WERI-Rb-1 (cell line): ENCODE data around the gene DHX32.
A peak's percentile ranks its signal among the peaks of the same experiment; 100 is the strongest.

Source experiments
- DNase-seq: peaks from one replicate; pipeline ENCODE4 v3.0.0-alpha.2; 2020
- H3K27ac ChIP-seq: fragments of 250-450 bp; sonication (Bioruptor Pico); 2 replicates; pipeline ENCODE4 v1.5.1; 2020; ENCODE audit warnings: mild to moderate bottlenecking, moderate library complexity
- H3K27me3 ChIP-seq: fragments of 250-450 bp; sonication (Bioruptor Pico); 2 replicates; pipeline ENCODE4 v1.5.1; 2021; ENCODE audit warnings: mild to moderate bottlenecking, low read depth, moderate library complexity; ENCODE audit not compliant: insufficient read depth, severe bottlenecking
- H3K36me3 ChIP-seq: fragments of 250-450 bp; sonication (Bioruptor Pico); 2 replicates; pipeline ENCODE4 v1.5.1; 2020; ENCODE audit warnings: mild to moderate bottlenecking, moderate library complexity
- H3K4me3 ChIP-seq: 2 replicates; pipeline ENCODE4 v1.5.1; 2011; ENCODE audit warnings: low read depth, mild to moderate bottlenecking, control low read depth, low read length
- H3K9me3 ChIP-seq: fragments of 250-450 bp; sonication (Bioruptor Pico); 2 replicates; pipeline ENCODE4 v1.5.1; 2021; ENCODE audit warnings: mild to moderate bottlenecking, moderate library complexity; ENCODE audit not compliant: severe bottlenecking
- TF ChIP-seq, protein P1 (sequence below): IDR thresholded peaks from 2 replicates; pipeline ENCODE4 v1.5.1; 2011; ENCODE audit warnings: low read depth, mild to moderate bottlenecking, control low read depth, inconsistent platforms, low read length

Gene DHX32

DNA sequence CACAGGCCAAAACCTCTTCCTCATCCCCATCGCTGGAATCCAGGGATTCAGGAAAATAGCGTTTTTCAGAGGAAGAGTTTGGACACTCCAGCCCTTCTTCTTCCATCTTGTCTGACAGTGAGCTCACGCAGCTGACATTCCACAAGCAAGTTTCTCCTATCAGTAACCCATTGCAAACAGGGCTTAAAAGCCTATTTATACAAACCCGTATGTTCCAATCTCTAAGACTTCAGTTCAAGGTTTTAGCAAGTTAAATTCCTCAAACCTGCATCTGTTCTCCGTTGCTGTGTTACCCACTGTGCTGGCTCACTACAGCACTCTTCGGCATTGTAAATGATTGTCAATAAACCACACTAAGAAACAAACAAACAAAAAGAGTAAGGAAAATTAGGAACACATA, 373 bp downstream of the DHX32 start:
- Histone ChIP-seq H3K4me3 (no peak overlapping the region), H3K9me3 (no peaks in the 10 kb centered on the region), H3K27ac (peak overlapping the region; percentile 27), H3K36me3 (peaks cover 12% of the 10 kb centered on the region; the same call in 1 of the 2 replicates), H3K27me3 (no peaks in the 10 kb centered on the region)
- DNase-seq = no peak
- TF ChIP-seq, protein P1, sequence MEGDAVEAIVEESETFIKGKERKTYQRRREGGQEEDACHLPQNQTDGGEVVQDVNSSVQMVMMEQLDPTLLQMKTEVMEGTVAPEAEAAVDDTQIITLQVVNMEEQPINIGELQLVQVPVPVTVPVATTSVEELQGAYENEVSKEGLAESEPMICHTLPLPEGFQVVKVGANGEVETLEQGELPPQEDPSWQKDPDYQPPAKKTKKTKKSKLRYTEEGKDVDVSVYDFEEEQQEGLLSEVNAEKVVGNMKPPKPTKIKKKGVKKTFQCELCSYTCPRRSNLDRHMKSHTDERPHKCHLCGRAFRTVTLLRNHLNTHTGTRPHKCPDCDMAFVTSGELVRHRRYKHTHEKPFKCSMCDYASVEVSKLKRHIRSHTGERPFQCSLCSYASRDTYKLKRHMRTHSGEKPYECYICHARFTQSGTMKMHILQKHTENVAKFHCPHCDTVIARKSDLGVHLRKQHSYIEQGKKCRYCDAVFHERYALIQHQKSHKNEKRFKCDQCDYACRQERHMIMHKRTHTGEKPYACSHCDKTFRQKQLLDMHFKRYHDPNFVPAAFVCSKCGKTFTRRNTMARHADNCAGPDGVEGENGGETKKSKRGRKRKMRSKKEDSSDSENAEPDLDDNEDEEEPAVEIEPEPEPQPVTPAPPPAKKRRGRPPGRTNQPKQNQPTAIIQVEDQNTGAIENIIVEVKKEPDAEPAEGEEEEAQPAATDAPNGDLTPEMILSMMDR = no peak

DNA sequence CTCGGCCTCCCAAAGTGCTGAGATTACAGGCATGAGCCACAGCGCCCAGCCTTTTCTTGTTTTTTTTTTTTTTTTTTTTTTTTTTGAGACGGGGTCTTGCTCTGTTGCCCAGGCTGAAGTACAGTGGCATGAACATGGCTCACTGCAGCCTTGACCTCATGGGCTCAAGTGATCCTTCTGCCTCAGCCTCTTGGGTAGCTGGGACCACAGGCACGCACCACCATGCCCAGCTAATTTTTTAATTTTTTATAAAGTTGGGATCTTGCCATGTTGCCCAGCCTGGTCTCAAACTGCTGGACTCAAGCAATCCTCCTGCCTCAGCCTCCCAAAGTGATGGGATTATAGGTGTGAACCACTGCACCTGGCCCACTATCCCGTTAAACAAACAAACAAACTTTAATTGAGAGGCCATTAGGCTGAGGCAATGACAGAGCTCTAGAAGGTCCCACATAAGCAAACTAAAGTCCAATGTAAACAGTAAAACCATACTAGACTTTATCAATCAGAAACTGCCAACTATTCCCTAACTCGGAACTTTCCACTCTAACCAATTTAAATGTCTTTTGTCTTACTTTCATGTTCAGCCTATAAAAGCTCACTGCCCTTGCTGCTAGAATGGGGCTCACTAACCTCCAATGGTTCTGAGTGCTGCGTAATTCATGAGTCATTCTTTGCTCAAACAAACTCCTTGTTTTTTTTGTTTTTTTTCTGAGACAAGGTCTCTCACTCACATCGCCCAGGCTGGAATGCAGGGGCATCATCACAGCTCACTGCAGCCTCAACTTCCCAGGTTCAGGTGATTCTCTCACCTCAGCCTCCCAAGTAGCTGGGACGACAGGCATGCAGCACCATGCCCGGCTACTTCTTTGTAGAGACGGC, 1.9 kb downstream of the DHX32 start:
- H3K27ac ChIP-seq = no peak overlapping the region
- DNase-seq = no peak

DNA sequence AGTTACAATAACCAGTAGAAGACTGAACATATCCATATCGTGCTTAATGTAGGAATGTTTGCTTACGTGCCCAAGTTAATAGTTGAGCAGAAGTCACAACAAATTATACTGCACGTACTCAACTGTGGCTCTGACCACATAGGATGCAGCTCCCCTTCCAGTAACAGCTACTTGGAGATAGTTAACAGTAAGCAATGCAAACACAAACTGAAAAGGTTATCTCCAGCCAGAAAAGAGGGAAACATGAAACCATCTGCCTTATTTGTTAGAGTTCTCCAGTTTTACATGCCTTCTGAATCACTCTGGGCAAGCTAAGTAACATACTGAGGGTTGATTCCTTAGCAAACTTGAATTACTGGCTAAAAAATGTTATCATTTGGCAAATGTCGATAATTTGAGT, 9.8 kb downstream of the DHX32 start:
- H3K4me3 ChIP-seq = no peak overlapping the region
- TF ChIP-seq, protein P1 = no peak
- H3K36me3 ChIP-seq = peaks cover 6% of the 10 kb centered on the region; the same call in 1 of the 2 replicates
- no peaks in the 10 kb centered on the region for H3K27me3 ChIP-seq
- DNase-seq = no peak
- no peak overlapping the region for H3K27ac ChIP-seq
- no peaks in the 10 kb centered on the region for H3K9me3 ChIP-seq

More for the DNA sequence above, 1.9 kb downstream of the DHX32 start:
- Histone ChIP-seq H3K36me3 (peaks cover 13% of the 10 kb centered on the region; the same call in 1 of the 2 replicates), H3K4me3 (no peak overlapping the region), H3K9me3 (no peaks in the 10 kb centered on the region), H3K27me3 (no peaks in the 10 kb centered on the region)
- TF ChIP-seq, protein P1 = no peak

DNA sequence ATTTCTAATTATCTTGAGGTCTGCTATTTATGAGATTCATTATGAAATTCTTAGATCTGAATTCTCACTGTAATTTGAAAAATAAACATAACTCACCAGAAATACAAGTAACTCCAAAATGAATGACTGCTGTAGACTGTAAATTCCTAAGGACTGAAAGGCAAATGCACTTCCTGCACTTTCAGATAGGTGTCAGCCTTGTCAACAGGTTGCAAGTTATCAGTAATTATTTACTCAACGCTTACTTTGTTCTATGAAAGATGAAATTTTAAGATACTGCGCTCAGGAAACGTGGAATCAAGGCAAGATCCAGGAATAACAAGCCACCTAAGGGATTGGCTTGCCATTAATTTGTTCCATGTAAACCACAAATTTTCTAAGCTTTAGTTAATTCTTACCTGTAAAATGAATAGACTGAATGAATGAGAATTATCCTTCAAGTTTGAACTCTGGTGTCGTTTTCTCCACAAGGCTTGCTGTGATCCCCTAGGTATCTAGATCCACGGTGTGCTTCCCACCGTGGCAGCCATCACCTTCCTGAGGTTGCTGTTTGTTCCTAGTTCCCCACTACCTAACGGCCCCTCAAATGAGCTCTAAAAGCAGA, 12.6 kb downstream of the DHX32 start:
- Histone ChIP-seq H3K36me3 (no peaks in the 10 kb centered on the region; the same call in 1 of the 2 replicates), H3K9me3 (no peaks in the 10 kb centered on the region)
- peak; percentile 25 for DNase-seq

DNA sequence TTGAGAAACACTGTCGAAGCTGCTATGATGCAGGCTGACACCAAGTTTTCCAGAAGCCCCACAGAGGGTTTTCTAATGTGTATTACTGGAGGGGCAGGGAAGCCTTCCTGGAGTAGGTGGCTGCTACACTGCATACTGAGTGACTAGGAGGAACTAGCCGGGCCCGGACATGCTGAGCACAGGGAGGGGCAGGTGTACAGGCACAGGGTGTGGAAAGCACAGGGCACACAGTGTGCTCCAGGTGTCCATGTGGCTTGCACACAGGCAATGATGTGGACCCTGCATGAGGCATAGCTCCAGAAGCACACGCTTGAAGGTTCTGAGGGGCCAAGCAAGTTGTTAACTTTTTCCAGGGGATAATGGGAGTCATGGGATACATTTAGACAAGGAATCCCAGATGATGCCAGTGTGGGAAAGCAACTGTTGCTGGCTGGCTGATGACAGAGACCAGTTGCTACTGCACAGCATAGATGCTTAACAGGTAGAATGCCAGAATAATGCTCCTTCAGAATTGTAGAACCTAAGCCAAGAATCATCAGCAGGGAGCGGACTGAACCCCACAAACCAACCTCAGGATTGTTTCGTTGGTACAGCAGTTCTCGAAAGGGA, 14.6 kb downstream of the DHX32 start:
- TF ChIP-seq, protein P1 = no peak
- Histone ChIP-seq H3K27me3 (no peaks in the 10 kb centered on the region), H3K9me3 (no peaks in the 10 kb centered on the region), H3K4me3 (no peak overlapping the region), H3K27ac (no peak overlapping the region), H3K36me3 (no peaks in the 10 kb centered on the region; the same call in 1 of the 2 replicates)
- no peak for DNase-seq

More for the DNA sequence above, 12.6 kb downstream of the DHX32 start:
- Histone ChIP-seq H3K27me3 (no peaks in the 10 kb centered on the region), H3K27ac (no peak overlapping the region), H3K4me3 (no peak overlapping the region)
- TF ChIP-seq, protein P1 = peak; percentile 67
